Iris pigment epithelial cell (primary cell): ENCODE data around the gene TFR2.

Experiments used
- DNase-seq: peaks from one replicate; pipeline ENCODE4 v3.0.0-alpha.2; 2011; ENCODE audit warnings: low read depth

TFR2 gene

DNA sequence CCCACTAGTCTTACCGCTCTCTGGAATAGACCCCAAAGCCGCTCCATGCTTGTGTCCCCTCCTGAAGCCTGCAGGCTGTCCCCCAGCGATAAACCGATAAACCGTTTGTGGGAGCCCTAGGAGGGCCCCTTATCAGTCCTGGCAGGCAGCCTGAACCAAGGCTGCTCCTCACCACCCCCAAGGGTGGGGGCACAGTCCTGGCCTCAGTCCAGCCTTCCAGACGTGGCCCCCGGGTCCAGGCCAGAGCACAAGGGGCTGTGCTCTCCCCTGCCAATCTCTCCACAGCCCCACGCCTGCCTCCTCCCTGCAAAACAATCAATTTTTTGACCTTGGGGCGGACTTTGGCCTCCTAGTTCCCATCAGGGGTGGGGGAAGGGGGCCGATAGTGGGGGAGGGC, at the start of gene TFR2:
TSS of gene TFR2 (minus strand) at position 90 of the 397 bp plus-strand sequence. CDS start at position 47, 43 bp downstream.
- no peak for DNase-seq

DNA sequence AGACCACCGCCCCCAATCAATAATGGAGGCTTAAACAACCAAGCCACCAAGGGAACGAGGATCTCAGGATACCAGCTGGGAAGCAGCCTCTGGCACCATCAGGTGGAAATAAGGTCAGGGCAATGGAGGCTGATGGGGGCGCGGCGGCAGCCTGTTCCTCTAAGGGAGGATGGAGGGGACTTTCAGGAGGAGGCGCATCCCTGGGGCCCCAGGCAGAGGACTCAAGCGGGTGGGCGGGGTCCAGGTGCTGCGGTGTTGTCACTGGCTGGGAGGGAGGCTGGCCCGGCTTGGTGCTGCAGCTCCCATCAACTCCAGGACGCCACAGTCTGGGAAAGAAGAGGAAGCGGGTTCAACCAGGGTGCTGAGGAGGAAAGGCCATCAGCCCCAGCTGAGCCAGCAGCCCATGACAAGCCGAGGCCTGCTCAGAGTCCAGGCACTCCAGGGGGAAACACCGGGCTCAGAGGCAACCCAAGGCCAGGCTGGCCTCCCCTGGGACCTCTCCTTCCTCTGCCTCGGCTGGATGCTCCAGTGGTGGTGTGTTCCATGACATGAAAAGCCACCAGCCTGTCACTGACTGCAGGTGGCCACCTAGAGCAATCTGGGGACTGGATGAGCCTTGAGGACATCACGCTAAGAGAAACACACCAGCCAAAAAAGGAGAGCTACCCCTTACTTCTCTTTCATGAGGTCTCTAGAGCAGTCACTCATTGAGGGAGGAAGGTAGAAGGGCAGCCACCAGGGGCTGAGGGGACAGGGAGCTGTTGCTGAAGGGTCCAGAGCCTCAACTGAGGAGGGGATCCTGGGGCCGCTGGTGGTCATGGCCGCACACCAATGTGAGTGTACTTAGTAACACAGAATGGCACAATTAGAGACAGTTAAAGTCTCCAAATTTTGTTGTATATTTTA, 48.1 kb upstream of the TFR2 start:
- DNase-seq: no peak

DNA sequence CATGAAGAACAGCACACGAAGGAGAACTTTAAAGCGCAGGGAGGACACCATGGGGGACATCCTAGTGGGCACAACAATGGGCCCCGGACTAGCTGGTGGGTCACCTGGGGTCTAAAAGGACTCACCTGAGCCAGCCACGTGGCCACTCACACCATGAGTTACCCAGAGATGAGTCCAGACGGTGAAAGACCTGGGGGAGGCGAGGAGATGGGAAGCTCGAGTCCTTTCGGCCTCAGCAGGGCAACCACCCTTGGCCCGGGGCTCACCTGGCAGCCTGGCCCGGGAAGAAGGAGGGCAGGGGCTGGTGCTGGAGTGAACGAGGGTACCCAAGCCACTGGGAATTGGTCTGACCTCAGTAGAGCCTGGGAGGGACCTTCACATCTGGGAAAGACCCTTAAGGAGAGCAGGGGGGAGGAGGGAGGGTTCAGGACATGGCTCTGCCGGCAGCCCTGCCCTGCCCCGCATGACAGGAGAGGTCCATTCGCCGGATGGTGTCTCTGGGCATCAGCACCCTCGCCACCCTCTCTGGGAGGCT, 47.0 kb upstream of the TFR2 start:
- DNase-seq: no peak

DNA sequence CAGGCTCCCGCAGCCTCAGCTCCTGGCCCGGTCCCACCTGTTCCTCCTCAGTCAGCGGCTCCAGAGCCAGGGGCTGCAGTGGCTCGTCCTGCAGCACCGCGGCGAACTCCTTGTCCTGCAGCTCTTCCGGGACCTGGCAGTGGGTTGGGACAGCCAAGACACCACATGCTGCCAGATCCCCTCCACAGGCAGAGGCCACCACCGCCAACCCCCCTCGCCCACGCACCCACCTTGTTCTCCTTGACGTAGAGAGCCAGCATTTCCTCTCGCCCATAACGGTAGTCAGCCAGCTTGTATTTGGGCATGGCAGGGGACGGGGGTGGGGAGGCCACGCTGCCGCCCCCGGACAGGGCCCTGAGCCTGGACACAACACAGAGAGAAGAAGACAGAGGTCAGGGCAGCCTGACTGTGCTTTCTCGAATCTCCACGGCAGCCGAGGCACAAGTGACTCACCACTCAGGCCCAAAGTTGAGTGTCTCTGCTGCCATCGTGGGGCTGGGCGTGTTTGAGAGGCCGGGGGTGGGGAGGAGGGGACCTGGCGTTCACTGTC, 46.5 kb upstream of the TFR2 start:
- peak; percentile 43 for DNase-seq

DNA sequence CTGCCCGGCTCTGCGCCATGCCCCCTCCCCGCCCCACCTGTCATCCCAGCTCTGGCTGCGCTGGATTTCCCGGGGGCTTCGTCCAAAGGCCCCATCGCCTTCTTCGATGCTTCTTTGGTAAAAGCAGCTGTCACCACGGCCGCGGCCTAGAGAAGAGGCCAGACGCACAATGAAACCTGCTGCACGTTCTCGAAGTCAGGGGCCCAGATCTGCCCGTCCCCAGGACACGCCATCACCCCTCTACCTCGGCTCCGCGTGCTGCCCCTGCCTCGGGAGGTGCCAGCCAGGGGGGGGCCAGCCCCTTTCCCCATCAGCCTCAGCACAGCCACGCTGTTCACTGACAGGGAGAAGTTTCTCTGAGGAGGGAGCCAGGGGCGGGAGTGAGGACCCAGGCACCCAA, 45.9 kb upstream of the TFR2 start:
- DNase-seq: no peak

DNA sequence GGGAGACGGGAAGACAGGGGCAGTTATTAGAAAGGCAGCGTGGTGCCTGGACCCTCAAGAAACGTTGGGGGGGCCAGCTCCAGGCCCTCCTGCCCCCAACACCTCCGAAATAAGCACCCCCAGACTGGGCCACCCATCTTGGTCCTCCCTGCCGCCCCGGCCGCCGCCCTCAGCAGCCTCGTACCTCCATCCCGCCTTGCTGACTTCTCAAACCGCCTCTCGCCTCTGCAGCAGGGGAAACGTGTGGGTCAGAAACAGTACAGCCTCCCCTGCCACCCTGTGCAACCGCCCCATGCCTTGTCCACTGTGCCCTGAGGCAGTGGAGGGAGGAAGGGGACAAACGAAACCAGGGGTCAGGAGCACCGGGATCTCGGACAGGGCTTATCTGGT, 45.5 kb upstream of the TFR2 start:
- no peak for DNase-seq

DNA sequence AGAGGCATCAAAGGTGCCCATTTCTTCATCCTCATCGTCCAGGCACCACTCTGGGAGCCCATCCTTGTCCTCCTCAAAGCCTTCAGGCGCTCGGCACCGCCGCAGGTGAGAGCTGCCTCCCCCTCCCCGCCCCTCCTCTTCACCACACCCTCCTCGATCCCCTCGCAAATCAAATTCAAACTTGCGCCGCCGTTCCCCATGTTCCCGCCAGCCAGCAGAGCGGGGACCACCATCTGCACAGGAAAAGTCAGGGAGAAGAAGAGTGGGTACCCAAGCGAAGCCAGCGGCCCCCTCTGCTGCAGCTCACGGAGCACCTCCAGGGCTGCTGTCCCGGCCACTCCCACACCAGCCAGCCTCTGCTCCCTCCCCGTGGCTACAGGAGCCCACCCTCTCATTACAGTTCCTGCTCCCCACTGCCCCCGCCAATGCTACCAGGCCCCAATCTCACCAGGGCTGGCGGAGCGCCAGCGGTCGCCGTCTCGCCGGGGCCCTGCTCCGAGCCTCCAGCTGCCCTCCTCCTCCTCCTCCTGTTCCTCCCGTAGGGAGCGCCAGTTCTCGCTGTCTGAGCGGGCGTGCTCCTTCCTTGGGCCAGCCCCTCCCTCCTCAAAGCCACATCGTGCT, 45.0 kb upstream of the TFR2 start:
- DNase-seq: no peak

DNA sequence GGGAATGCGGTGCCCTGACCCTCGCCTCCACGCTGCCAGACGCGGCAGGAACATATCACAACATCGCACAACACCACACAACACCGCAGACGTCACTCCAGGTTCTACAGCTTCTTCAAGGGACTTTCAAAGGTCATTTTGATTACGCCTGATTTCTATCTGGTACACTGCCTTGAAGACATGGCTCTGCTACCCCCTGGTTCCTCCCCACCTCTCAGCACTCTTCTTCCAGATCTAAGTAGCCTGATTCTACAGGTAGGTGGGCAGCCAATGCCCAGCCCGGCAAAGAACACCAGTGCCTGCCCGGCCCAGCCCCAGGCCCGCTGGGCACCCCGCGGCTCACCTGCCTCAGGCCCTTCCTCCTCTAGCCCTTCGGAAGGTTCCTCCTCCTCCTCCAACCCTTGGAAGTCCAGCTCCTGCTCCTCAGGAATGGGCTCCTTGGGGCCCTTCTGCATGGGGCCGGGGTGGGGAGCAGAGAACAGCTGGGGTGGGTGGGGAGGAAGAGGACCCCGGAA, 44.3 kb upstream of the TFR2 start:
- no peak for DNase-seq

DNA sequence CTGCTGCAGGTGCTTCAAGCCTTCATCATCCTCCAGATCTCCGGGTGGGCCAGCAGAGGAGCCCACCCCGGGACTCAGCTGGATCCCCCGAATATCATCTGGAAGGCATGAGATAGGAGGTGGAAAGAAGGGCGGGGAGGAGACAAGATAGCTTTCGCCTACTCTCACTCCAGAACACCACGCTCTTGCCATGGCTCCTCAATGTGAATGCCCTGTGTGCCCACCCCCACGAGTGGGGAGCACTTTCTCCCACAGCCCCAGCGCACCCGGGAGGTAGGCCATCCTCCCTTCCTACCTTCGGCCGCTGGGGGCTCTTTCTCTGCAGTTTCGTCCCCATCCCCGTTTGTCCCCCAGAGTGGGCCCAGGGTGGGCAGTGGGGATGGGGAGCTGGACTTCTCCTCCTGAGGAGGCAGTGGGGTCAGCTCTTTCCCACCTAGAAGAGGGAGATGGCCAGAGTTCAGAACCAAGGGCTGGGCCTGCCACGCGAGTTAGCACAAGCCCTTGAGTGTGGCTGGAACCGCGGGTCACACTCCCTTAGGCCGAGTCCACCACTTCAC, 43.8 kb upstream of the TFR2 start:
- DNase-seq: no peak

DNA sequence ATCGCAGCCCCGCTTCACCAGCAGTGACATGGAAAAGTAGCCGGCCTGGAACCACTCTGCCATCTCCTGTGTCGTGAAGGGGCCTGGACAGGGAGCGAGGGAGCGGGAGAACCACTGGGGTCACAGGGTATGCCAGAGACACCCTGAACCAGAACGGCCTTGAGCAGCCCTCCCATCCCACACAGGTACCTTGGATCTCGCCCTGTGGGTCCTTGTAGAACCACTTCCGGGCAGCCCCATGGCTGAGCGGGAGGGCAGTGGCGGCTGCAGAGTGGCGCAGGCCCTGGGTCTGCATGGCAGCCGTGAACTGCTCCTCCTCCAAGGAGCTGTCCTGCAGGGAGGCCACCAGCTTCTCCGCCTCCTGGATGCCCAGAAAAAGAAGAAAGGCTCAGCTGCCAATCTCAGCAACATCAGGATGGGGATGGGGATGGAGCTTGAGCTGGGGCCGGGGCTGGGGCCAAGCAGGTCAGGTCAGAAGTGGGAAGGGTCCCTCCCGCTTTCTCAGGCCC, 43.2 kb upstream of the TFR2 start:
- DNase-seq: no peak

DNA sequence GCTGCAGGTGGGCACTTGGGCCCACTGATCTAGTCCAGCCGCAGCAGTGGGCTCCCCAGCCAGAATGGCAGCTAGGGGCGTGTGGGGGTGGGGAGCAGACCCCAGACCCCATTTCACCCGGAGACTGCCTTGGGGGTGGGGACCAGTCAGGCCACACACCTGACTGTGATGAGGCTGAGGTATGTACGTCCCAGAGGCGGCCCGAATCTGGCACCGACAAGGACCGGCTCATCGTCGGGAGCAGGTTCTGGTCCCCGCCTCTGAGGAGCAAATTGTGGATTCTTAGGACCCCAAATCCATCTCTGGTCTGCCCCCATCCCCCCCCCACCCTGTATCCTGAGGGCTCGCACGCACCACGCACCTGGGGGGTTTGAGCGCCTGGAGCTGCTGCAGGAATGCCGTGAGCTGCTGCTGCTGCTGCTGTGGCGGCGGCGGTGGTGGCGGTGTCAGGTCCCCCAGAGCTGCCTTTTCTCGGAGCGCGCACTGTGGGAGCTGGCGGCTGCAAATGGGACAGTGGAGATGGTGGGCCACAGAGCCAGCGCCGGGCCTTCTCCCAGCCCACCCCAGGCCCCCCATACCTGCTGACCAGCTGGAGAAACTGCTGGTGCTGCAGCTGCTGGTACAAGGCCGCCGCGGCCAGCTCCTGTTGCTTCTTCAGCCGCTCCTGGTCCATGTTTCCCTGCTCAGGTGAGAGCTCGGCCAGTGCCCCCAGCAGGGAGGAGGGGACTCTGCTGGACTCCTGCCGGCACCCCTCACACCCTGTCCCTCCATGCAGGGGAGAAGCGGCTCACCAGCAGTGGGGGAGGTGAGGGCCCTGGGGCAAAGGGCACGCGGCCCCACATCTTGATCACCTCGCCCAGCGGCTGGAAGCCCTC, 42.5 kb upstream of the TFR2 start:
- DNase-seq: no peak

DNA sequence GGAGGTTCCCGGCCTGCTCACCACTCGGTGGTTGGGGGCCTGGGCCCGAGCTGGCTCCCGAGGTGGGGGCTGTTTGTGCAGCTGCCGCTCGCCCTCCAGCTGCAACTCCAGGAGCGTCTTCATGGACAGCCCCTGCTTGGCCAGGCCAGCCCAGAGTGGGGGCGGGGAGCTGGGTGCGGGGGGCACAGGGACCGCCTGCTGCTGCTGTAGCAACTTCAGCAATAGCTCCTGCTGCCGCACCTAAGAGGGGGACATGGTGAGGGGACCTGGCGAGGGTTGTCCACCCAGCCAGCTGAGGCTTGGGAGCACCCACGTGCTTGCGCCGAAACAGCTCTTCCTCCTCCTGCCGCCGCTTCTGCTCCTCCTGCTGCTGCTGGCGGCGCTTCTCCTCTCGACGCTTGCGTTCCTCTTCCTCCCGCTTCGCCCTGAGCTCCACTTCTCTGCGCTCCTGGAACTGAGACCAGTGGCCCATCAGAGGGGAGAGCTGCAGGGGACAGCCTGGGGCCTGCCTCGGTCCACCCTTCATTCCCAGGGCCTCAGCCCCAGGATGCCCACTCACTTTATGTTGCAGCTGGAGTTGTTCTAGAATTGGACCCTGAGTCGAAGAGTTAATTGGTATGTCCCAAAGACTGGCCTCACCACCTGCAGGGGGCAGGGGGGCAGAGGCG, 41.8 kb upstream of the TFR2 start:
- DNase-seq: no peak

DNA sequence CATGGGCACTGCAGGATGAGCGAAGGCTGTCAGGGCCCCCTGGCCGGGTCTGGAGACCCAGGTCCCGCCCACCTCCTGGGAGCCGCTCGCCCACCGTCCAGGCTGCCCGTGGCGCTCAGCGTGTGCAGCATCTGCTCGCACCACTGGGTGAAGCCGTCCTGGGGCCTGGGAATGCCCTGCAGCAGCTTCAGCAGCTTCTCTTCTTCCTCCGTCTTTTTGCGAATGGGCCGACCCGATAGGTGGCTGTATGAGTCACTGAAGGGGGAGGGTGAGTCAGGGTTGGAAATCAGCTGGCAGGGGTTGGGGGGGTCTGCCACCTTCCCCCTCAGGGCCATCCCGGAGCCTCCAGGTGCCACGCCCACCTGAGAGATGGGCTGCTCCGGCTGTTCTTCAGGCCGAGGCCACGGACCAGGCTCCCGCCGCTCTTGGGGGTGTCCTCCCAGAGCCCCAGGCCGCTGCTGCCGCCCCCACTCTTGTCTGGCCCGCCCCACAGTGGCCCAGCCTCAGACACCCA, 40.9 kb upstream of the TFR2 start:
- DNase-seq: peak; percentile 35

DNA sequence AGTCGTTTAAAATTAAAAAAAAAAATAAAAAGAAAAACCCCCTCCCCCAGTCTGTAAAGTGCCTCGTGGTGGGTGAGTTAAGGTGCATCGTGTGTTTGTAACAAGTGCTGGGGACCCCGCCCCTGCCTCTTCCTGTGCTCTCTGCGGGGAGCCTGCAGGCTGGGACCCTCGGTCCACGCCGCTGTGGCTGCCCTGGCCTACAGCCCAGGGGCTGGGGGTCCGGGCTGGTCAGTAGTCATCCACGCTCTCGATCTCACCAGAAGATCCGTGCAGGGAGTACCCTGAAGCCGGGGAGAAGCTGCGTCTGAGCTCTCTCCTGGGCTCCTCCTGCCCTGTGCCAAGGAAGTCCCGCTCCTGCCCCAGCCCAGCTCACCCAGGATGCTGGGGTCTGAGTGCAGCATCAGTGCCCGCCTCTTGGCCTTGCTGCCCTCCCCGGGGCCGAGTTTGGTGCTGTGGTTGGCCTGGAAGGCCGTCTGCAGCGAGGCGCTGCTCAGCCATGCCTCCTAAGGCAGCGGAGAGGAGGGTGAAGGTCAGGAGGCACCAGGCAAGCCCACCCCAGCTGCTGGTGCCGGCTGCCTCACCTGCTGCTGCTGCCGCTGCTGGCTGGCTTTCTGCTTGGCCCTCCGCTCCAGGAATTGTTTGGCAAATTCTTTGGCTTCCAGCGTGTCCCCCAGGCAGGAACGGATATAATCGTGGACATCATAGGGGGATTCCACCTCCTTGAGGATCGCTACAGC, 40.3 kb upstream of the TFR2 start:
- DNase-seq: no peak

DNA sequence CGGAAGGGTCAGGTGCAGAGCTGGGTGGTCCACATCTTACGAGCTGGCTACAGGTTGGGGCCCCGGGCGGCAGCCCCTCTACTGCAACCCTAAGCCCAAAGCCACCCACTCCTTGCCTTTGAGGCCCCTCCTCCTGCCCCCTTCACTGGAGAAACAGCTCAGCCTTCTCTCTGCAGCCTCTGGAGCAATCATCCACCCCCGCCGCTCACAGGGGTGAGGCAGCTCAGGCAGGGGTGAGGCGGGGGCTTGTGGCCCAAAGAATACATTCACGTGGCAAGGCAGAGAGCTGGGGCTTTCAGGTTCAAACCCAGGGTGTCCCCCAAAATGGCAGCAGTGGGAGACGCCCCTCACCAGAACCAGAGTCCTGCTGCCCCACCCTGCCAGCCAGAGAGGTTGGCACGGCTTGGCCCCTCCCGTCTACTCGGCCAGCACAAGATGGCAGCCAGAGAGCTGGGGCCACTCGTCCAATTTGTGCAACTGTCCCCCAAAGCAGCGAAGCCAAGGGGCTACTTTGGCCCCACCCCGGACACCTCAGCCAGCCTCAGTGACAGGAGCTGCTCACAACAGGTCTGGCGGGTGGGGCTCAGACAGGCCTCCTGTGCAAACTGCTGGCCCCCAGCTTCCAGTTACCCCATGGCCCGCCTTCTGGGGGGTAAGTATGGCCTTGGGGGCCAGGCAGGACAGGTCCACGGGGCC, 39.4 kb upstream of the TFR2 start:
- DNase-seq: no peak

DNA sequence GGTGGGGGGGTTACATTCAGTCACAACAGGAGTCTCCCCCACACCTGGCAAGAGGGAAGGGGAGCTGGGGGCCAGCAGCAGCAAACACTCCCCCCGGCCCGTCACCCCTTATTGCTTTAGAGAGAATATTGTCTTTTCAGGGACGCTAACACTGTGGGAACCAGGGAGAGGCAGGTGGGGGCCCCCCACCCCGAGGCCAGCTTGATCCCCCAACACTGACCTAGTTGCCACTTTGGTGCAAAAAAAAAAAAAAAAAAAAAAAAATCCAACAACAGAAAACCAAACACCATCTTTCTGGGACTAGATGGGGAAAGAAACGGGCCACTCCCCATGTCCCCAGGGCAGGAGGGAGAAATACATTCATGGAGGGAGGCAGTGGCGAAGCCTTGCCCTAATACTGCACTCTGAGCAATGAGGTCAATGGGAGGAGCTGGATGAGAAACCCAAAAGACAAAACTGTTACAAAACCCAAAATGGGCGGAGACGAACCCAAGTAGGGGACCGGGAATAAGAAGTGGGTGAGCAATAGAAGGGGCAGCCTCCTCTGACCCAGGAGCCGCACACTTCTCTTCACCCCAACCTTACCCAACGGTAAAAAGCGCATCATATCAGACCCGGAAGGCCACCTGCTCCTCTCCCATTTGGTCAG, 38.7 kb upstream of the TFR2 start:
- no peak for DNase-seq

DNA sequence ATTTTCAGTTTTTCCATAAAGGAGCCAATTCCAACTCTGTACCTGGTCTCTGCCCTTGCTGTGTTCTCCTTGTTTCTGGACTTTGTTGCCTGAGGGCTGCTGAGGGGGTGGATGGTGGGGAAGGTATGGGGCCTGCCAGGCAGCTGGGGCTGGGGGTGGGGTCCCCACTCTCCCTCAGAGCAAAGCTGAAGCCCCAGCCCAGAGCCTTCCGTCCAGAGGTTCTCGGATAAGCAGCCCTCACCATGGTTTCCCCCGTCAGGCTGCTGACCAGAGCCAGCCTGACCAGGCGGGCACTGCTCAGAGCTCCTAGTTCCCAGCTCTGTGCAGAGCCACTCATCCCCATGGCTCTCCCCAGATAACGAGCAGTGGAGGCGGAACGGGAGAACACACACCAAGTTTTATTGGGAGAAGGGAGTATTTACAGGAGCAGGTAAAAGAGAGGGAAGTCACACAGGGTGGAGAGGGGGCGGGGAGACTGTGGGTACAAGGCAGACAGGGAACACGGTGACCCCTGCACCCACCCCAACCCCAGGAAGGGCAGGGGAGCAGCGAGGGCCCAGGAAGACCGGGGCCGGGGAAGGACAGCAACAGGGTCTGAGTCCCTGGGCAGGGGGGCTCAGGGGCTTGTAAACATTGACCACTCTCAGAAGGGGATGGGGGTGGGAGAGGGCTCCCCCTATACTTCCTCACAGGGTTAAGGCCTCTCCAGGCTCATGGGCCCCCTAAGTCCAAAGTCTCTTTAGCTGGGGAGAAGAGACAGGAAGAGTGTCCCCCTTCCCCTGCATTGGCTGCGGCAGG, 38.0 kb upstream of the TFR2 start:
- DNase-seq: no peak
